GM12801 (cell line): Measurements from ENCODE around the gene ZNF646.

Source experiments
- CTCF ChIP-seq: IDR thresholded peaks from one replicate; pipeline ENCODE4 v1.5.1; 2011; ENCODE audit warnings: control low read depth; ENCODE audit not compliant: insufficient read length; ENCODE audit errors: extremely low read depth

Gene ZNF646

GRCh38 chr16:31077592-31078396 is 3.6 kb downstream of the ZNF646 start:
- no peak for TF ChIP-seq CTCF

GRCh38 chr16:31078597-31079341 is 4.5 kb downstream of the ZNF646 start:
- TF ChIP-seq CTCF: no peak

- TF ChIP-seq CTCF: no peak
These were observed 5.2 kb downstream of the ZNF646 start for GRCh38 chr16:31079342-31079944.

GRCh38 chr16:31080035-31080629 is 5.9 kb downstream of the ZNF646 start:
- TF ChIP-seq CTCF: no peak

- no peak for TF ChIP-seq CTCF
These were observed 6.7 kb downstream of the ZNF646 start for GRCh38 chr16:31080756-31081419.

- no peak for TF ChIP-seq CTCF
These were observed 7.5 kb downstream of the ZNF646 start for GRCh38 chr16:31081428-31082351.
